NK-92 treated with Interleukin-12 subunit alpha and Interleukin-12 subunit beta, amount 100 ng/mL, for 24 hours (cell line): ENCODE measurements around the gene HMOX1.
A peak's percentile ranks its signal among the peaks of the same experiment; 100 is the strongest.

Source experiments
- DNase-seq: peaks from one replicate; lab custom pipeline; 2025; lab: John Stamatoyannopoulos, UW

Gene HMOX1

DNA sequence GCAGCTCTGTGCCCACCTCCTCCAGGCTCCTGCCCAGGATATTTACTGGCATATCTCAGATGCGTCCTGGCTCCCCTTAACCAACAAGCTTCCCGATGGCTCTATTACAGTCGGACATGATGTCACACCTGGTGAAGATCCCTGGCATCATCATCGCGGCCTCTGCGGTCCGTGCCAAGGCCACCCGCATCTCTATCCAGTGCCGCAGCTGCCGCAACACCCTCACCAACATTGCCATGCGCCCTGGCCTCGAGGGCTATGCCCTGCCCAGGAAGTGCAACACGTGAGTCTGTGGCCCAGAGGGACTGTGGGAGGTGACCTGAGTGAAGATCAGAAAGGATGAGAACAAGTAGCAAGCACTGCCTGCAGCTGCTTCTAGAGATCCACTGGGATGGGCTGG lies 25.5 kb downstream of the HMOX1 start:
- DNase-seq: no peak

DNA sequence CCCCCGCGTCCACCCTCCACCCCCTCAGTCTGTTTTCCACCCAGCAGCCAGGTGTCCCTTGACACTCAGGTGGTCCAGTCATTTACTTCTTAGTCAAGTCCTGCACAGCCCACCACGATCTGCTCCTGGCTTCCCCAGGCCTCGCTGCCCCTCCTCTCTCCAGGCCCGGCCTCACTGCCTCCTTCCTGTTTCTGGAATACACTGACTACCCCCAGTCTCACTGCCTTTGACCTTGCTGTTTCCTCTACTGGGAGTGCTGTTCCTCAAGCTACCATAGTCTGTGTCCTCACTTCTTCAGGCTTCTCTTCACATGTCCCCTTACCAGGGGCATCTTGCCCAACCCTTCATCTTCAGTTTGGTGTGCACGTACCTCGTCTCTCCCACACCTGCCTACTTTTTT lies 26.5 kb downstream of the HMOX1 start:
- DNase-seq: no peak

DNA sequence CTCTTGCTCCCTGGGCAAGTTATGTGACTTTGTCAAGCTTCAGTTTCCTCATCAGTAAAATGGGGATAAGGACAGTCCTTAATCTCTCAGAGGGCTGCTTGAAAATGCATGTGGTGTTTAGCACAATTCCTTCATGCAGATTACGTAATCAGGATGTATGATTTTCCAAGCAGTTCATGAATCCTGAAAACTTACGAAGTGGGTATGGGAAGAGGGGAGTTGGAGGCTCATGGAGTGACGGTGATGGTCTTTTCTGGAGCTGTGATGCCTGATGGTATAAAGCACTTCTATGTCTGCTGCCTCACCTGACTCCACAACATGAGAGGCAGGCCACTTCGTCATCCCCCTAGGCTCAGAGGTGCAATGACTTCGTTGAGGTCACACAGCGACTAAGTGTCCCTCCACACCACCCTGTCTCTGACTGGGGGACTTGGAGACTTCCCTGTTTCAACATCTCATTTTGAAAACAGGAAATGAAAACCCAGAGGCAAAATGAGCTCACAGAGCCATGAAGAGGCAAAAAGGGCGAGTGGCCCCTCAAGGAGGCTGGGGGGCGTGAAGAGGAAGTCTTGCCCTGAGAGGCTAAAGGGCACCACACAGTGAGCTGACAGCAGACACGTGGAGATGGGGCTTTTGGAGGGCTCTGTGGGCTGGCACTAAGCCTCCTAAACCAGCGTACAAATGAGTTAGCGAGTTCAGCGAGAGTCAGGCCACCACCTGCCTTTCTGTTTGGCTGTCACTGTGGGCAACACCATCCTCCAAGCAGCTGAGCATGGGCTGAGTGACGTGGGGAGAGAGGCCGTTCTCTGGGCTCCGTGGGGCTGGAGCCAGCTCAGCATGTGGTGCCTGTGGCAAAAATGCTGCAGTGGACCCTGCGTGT lies 29.1 kb downstream of the HMOX1 start:
- DNase-seq: peak; percentile 58

DNA sequence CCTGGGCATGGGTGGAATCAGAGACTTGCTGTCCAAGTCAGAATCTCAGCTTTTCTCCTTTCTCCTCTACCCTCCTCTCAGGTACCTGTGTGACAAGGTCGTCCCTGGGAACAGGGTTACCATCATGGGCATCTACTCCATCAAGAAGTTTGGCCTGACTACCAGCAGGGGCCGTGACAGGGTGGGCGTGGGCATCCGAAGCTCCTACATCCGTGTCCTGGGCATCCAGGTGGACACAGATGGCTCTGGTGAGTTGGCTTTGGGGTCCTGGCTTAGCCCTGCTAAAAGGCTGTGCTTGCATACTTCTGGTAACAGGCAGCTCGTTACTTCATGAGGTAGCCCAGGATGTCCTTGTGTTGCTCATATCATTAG lies 29.8 kb downstream of the HMOX1 start:
- no peak for DNase-seq

DNA sequence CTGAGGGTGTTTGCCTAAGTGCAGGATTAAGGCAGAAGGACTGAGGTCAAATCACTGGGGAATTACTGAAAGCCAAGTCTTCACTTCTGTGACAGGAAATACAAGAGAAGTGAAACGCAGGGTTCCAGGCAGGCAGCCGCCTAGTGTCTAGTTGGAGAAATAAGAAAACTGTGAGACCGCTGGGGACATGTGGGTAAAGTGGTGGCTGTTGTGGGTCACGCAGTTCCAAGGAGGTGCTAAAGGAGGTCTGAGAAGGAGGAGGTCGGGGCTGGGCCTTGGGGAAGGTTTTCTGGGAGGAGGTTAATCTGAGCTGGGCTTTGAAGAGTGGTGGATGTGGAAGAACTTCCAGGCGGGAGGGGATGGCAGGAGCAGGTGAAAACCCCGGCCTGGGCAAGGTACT lies 30.2 kb downstream of the HMOX1 start:
- no peak for DNase-seq

DNA sequence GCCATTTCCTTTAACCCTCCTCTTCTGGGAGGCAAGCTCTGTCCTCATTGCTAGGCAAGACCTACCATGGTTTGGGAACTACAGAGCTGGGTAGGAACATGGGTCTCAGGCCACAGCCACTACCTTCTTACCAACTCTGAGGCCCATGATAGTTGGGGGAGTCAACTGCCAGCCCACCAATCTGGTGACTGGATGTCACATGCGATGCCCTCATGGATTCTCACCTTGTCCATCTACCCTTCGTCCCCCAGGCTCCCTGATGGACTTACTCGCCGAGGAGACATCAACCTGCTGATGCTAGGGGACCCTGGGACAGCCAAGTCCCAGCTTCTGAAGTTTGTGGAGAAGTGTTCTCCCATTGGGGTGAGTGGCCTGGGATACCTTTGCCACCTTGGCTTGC lies 32.7 kb downstream of the HMOX1 start:
- no peak for DNase-seq

DNA sequence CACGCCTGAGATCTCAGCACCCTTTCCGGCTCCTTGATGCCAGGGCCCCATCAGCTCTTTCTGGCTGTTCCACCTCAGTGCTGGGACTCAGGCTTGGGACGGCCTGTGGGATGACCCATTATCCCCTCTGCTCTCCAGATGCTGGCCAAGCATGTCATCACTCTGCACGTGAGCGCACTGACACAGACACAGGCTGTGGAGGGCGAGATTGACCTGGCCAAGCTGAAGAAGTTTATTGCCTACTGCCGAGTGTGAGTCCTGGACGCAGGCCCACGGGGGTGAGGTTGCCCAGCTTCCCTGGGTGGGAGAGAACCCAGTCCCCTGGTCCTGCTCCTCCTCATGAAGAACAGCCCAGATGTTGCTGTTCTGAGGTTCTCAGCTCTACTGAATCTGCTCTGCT lies 36.7 kb downstream of the HMOX1 start:
- DNase-seq: no peak

DNA sequence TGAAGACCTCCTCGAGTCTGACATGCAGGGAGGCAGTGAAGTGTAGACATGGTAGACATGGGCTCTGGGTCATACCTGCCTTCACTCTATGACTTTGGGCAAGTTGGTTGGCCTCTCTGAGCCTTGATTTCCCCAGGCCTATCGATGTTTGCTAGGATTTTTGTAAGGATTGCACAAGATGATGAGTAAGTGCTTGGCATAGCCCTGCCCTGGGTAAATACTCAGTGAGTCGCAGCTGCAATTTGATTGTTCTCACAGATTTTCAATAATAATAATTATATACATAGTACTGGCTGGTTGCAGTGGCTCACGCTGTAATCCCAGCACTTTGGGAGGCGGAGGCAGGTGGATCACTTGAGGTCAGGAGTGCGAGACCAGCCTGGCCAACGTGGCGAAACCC lies 37.2 kb downstream of the HMOX1 start:
- DNase-seq: no peak

DNA sequence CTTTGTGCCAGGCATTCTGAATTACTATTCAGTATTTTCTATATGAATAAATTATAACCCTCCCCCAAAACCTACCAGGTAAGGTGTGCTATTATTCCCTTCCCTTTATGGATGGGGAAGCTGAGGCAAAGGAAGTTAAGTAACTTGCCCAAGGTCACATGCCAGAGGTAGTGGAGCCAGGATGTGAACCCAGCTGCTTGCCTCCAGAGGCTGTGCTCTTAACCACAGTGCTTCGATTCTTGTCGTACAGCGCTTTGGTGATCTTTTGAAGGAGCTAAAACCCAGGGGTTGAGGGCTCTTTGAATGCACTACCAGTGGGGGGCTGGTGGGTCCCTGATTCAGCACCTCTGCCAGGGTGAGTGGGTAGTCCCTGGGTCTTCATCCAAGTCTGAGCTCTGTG lies 37.8 kb downstream of the HMOX1 start:
- no peak for DNase-seq

DNA sequence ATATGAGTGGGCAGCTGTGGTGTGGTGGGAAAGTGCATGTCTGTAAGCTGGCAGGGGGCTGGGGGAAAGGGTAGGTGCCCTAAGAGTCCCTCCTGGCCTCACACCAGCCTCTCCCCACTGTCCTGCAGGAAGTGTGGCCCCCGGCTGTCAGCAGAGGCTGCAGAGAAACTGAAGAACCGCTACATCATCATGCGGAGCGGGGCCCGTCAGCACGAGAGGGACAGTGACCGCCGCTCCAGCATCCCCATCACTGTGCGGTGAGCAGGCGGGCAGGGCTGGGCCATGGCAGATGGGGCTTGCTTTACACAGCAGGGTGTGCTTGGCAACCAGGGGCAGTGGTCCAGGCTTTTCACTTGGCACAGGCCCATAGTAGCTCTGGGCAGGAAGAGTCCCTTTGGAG lies 38.9 kb downstream of the HMOX1 start:
- no peak for DNase-seq

DNA sequence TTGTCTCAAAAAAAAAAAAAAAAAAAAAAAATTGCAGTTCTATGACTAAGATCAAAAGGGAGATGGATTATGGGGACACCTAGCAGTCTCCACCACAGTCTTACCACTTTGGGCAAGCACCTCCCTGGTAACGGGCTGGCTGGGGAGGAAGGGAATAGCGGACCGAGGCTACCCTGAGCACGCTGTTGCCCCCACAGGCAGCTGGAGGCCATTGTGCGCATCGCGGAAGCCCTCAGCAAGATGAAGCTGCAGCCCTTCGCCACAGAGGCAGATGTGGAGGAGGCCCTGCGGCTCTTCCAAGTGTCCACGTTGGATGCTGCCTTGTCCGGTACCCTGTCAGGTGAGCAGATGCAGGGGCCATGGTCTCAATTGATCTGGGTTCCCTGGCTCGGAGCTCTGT lies 40.2 kb downstream of the HMOX1 start:
- DNase-seq: no peak

DNA sequence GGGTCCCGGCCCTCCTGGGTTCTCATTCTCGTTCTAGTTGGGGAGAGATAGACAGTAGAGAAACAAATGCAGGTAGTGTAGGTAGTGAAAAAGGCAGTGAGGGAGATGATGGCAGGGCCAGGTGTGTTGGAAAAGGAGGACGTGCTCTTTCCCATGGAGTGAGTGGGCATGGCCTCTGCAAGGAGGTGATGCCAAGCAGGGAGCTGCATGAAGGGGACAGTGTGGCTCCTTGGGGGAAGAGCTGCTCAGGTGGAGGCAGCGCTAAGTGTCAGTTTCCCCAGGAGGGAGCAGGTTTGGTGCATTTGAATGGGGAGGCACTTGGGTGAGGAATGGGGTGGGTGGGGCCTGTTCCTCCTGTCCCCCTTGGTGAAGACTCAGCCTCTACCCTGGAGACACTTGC lies 41.2 kb downstream of the HMOX1 start:
- DNase-seq: no peak

DNA sequence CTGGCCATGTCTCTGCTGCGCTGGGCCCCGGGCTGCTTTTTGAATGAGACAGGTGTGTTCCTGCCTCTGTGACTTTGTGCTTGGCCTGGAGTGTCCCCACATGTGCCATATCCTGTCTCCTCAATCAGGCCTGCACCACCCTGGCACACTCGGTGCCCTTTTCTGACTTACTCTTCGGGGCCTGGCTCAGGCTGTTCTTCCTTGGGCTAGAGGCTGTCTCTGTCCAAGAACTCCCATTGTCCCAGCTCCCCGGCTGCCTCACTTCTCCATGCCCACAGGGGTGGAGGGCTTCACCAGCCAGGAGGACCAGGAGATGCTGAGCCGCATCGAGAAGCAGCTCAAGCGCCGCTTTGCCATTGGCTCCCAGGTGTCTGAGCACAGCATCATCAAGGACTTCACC lies 42.0 kb downstream of the HMOX1 start:
- DNase-seq: no peak

DNA sequence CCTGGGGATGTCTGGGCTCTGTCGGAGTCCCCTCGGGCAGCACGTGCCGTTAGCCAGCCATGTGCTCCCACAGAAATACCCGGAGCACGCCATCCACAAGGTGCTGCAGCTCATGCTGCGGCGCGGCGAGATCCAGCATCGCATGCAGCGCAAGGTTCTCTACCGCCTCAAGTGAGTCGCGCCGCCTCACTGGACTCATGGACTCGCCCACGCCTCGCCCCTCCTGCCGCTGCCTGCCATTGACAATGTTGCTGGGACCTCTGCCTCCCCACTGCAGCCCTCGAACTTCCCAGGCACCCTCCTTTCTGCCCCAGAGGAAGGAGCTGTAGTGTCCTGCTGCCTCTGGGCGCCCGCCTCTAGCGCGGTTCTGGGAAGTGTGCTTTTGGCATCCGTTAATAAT lies 43.2 kb downstream of the HMOX1 start:
- no peak for DNase-seq

DNA sequence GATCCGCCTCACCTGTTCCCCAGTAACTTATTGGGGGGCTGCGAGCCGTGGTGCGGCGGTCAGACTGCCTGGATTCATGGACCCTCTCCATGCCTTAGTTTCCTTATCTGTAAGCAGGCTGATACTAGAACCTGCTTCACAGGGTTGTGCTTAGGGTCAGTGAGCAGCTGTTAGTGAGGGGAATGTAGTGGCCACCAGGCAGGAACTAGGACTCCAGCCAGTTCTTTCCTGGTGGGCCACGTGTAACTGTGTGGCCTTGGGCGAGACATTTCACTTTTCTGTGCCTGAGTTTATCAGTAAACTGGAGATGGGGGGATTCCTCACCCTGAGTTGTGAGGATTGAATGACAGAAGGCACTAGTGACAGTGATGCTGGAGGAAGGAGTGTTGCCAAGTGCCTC lies 43.9 kb downstream of the HMOX1 start:
- no peak for DNase-seq

DNA sequence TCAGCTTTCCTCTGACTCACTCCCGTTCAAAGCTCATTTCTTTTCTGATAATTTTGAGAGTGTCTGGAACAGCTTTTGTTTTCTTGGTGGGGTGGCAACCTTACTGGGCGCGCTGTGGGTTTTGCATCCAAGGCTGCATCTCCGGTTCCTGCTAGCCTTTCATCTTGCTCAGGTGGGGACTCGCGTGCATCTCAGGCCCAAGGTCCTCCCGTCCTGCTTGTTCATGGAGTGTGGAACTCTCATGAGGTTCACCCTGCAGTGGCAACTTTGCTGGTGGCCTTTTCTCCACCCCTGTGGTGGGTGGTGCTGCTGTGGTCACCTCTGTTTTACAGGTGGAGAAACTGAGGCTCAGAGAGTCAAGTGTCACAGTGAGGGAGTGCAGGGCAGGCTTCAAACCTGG lies 44.6 kb downstream of the HMOX1 start:
- no peak for DNase-seq

DNA sequence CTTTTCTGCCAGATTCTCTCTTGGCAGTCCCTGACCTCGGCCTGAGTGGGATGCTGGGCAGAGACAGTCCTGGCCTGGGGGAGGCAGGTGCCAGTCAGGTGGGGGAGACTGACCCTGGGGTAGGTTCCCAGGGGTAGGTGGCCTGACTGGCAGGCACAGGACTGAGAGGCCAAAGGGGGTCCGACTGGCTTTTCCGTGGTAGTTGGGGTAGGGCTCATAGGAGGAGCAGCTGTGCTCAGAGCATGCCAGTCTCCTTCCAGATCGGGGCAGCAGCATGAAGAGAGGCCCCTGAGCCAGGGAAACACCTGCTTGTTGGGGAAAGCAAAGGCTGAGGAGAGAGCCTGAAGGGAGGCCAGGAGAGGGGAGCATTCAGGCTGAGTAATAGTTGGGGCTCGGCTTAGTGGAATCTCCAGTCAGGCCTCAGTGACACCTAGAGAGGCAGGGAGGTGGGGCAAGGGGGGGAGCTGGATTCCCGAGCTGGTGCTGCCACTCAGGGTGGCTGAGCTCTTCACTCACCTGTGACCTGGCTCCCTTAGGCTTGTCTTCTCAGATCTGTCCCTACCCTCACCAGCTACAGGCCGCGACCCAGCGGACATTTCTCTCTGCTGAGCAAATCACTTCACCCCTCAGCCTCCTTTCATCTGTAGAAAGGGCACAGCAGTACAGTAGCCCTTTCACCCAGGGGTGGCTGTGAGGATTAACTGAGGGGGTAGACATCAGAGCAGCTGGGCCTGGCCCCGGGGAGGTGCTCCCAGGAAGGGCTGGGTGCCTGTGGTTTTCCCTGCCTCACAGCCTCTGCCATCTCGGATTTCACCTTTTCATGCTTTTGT lies 45.3 kb downstream of the HMOX1 start:
- no peak for DNase-seq

DNA sequence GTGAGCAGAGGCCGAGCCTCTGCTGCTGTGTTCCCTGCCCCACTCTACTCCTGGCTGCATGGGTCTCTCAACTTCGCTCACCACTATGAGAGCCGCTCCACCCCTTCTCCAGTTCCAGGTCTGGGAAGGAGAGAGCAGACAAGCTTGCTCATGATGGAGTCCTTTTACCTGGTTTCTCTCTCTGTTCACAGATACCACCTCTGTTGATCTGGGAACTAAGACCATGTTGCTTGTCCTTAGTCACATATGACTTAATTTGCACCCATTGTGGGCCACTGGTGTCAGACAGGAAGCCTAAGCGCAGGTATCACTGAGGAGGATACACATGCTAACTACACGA lies 45.9 kb downstream of the HMOX1 start:
- DNase-seq: no peak

DNA sequence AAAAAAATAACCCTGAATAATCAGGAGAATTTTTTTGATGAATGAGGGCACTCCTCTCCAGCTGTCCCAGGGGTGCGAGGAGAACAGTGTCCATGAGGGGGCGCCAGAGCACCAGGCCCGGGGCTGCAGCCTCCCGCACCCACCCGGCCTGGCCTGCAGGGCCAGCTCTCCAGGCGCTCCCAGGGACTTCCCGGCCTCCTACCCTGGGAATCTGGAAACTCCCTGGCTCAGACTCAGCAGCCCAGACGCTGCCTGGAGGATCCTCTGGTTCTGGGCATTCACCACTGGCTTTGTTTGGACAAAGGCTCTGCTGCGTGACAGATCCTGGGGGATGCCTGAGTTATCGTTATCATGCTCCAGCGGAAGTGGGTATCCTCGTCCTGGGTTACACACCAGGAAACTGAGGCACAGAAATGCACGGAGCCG lies 50.0 kb downstream of the HMOX1 start:
- DNase-seq: no peak

DNA sequence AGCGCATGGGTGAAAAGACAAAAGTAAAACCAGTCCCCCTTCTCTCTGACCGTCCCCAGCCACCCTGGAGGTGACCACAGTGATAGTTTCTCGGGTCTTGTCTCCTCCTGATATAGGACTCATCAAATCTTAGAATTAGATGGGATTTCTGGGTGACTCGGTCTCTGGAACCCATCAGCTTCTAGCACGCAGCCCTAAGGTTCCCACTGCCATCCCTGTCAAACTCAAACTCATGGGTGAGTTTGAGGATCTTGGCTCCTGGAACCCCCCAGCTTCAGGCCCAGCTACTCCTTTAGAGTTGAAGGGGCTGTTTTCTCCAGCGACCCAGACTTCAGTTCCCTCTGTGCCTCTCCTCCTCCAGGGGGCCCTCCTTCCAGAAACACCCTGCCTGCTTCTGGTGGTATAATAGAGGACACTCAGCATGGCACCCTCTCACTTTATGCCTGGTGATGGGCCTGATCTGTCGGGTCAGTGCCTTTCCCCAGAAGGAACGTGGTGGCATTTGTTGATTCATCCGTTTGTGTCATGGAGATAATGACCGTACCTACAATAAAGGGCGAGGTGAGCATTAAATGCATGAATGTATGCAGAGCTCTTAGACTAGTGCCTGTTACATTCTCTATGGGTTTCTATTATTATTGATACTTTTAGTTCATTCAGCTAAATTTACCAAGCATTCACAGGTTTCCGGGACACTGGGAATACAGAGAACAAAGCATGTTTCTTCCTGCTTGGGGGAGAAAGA lies 50.8 kb downstream of the HMOX1 start:
- no peak for DNase-seq

DNA sequence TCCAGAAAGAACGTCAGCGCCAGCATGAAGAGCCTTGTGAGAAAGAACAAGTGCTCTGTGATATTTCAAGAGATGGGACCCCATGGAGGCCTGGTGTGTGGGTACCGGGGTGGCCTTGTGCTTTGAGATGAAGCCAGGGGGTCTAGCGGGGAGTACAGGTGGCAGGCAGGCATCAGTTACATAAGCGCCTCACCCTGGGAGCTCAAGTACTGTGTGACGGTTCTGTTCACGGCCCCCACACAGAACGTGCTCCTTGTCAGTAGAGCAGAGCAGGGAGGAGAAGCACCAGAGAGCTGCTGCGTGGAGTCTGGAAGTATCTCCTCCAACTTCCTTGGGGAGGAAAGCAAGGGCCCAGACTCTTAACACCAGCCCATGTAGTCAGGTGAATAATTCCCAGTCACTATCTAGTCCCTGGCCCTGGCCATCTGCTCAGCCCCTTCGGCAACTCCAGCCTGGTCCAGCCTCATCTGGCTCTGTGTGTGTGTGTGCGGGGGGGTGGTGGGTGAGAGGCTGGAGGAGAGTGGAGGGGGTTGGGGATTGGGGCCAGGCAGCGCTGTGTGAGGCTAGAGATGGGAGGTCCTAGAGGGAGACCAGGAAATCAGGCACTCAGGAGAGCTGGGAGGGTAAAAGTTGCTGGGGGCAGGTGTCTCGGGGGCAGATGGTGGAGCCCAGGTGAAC lies 51.5 kb downstream of the HMOX1 start:
- no peak for DNase-seq

DNA sequence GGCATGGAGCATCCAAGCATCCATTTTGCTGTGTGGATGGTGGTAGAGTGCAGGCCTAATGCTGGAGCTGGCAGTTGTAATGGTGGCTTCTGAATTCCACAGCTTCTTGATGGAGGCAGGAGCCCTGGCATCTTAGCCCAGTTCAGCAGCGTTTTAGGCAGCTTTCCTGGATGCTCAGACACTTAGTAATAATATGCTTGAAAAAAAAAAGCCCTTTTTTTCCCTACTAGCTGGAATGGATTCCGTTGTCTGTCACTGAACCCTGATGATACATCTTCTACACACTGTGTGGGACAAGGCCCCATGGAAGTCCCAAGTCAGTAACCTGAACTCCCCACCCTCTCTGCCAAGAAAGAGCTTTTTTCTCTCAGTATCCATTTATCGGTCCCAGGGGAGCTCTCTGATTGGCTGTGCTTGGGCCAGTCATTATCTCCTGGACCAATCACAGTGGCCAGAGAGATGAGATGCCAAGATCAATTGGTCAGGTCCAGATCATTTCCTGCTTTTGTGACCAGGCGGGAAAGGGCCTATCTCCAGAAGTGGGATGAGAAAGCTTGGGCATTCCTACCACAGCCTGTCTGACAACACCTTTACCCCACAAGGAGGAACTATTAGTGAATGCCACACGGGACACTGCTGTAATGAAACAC lies 53.3 kb downstream of the HMOX1 start:
- no peak for DNase-seq
